Measurements from ENCODE around the gene PLA2G5.

PLA2G5 gene

GRCh38 chr1:20095564-20096434 is 25.8 kb downstream of the PLA2G5 start:
- no peak for DNase-seq (ENCODE audit: low read depth)

GRCh38 chr1:20096840-20097447 is 26.9 kb downstream of the PLA2G5 start:
- TF ChIP-seq, protein P1, sequence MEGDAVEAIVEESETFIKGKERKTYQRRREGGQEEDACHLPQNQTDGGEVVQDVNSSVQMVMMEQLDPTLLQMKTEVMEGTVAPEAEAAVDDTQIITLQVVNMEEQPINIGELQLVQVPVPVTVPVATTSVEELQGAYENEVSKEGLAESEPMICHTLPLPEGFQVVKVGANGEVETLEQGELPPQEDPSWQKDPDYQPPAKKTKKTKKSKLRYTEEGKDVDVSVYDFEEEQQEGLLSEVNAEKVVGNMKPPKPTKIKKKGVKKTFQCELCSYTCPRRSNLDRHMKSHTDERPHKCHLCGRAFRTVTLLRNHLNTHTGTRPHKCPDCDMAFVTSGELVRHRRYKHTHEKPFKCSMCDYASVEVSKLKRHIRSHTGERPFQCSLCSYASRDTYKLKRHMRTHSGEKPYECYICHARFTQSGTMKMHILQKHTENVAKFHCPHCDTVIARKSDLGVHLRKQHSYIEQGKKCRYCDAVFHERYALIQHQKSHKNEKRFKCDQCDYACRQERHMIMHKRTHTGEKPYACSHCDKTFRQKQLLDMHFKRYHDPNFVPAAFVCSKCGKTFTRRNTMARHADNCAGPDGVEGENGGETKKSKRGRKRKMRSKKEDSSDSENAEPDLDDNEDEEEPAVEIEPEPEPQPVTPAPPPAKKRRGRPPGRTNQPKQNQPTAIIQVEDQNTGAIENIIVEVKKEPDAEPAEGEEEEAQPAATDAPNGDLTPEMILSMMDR (conservative IDR thresholded peaks at IDR 0.05; ENCODE audit: low read depth, low read length): no peak
- H3K4me3 ChIP-seq (ENCODE audit: low read length): no peak overlapping the region
- DNase-seq (ENCODE audit: low read depth): no peak

More at GRCh38 chr1:20095564-20096434, 25.8 kb downstream of the PLA2G5 start:
- TF ChIP-seq, protein P1 (conservative IDR thresholded peaks at IDR 0.05; ENCODE audit: low read depth, low read length): no peak
- H3K4me3 ChIP-seq (ENCODE audit: low read length): no peak overlapping the region

- no peak for DNase-seq (ENCODE audit: low read depth)
Observed at GRCh38 chr1:20099533-20099932, 29.5 kb downstream of the PLA2G5 start.

GRCh38 chr1:20100632-20101355 is 30.8 kb downstream of the PLA2G5 start:
- H3K4me3 ChIP-seq (ENCODE audit: low read length): no peak overlapping the region
- no peak for DNase-seq (ENCODE audit: low read depth)
- TF ChIP-seq, protein P1 (conservative IDR thresholded peaks at IDR 0.05; ENCODE audit: low read depth, low read length): peak; percentile 87

More at GRCh38 chr1:20099533-20099932, 29.5 kb downstream of the PLA2G5 start:
- TF ChIP-seq, protein P1 (conservative IDR thresholded peaks at IDR 0.05; ENCODE audit: low read depth, low read length): no peak
- H3K4me3 ChIP-seq (ENCODE audit: low read length): no peak overlapping the region

DNA sequence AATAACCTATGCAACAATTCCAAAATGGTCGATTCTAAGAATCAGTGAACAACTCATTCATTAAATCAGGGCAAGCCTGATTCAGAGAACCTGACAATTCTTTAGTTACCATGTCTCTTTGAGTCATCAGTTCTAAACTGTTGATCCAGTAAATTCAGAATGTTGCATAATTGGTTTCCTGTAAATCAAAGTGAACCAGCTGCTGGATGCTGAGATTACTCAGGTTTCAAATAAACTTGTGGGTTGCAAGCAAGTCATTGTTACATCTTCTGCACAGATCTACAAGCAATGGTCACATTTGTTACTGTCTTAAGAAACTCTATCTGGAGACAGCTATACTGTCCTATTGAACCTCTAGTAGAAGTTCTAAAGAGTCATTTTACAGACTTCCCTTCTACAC is 32.9 kb downstream of the PLA2G5 start:
- no peak for DNase-seq (ENCODE audit: low read depth)
- H3K4me3 ChIP-seq (ENCODE audit: low read length): no peak overlapping the region
- TF ChIP-seq, protein P1 (conservative IDR thresholded peaks at IDR 0.05; ENCODE audit: low read depth, low read length): no peak

DNA sequence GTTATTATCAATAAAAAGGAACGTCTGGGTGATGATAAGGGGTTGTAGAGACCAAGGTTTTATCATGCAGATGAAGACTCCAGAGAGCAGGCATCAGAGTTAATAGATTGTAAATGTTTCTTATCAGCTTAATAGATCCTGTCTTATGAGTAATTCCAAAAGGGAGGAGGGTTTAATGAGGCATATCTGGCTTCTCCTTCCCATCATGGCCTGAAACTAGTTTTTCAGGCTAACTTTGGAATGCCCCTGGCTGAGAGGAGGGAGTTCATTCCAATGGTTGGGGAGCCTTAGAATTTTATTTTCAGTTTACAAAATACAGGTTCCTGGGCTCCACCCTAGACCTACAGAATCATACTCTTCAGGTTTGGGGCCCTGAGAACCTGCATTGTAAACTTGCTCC is 35.9 kb downstream of the PLA2G5 start:
- no peak for DNase-seq (ENCODE audit: low read depth)
- H3K4me3 ChIP-seq (ENCODE audit: low read length): no peak overlapping the region
- TF ChIP-seq, protein P1 (conservative IDR thresholded peaks at IDR 0.05; ENCODE audit: low read depth, low read length): no peak
